ENCODE data around the gene PDLIM7.

The PDLIM7 gene

DNA sequence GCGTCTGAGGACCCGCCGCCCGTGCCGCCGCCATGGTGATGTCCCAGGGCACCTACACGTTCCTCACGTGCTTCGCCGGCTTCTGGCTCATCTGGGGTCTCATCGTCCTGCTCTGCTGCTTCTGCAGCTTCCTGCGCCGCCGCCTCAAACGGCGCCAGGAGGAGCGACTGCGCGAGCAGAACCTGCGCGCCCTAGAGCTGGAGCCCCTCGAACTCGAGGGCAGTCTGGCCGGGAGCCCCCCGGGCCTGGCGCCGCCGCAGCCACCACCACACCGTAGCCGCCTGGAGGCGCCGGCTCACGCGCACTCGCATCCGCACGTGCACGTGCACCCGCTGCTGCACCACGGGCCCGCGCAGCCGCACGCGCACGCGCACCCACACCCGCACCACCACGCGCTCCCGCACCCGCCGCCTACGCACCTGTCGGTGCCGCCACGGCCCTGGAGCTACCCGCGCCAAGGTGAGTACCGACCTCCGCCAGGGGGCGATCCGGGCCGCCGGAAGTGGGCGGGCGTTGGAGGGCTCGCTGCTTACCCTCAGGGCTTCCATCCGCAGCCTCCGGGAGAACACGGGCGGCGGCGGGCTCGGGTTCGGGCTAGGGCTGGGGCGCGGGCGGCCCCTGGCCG is 42.3 kb downstream of the PDLIM7 start:
- DNase-seq = peak; percentile 94

DNA sequence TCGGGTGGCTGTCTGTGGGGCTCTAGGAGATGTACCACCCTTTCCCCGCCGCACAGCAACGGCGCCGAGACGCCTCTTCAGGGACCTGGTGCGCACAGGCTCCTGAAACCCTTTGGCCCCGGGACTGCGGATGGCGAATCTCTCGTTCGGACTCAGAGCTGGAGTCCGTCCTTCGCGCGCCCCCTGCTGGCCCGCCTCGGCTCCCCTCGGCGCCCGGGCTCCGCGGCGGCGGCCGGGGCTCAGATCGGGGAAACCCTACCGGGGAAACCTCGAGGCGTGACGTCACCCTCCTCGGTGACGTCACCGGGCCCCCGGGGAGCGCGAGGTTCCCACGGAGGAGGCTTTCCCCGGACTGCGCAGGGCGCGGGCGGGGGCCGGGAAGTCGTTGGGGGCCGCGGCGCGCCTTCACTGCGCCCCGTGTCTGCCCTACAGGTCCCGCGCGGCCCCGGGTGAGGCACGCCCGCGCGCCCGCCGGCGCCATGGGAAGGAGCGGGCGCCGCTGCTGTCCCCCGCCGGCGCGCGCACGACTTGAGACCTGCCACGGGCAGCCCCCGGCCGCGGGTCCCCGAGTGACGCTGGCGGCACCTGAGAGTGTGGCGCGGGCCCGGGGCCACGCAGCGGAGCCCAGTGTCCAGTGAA is 42.9 kb downstream of the PDLIM7 start:
- DNase-seq = peak; percentile 94

DNA sequence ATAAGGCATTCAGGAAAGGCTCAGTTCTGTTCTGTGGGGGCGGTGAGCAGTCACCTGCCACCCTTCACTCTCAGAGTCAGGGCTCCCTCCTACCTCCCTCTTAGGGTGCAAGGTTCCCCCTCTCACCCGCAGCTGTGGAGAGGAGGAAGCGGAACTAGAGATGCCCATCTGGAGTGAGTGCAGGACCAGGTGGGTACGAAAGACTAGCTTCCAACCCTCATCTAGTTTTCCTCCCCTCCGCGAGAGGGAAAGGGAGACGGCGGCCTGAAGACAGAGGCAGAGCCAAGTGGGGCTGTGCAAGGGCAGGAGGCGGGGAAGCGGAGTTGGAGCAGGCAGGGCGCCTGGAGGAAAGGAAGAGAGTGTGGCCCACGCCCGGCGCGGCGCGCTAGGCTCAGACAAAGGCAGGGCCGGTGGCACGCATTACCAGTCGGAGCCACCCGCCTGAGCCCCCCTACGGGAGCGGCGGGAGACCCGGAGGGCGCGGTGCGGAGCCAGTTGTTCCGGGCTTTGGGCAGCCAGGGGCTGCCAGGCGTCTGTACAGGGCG is 43.5 kb downstream of the PDLIM7 start:
- peak; percentile 69 for DNase-seq

DNA sequence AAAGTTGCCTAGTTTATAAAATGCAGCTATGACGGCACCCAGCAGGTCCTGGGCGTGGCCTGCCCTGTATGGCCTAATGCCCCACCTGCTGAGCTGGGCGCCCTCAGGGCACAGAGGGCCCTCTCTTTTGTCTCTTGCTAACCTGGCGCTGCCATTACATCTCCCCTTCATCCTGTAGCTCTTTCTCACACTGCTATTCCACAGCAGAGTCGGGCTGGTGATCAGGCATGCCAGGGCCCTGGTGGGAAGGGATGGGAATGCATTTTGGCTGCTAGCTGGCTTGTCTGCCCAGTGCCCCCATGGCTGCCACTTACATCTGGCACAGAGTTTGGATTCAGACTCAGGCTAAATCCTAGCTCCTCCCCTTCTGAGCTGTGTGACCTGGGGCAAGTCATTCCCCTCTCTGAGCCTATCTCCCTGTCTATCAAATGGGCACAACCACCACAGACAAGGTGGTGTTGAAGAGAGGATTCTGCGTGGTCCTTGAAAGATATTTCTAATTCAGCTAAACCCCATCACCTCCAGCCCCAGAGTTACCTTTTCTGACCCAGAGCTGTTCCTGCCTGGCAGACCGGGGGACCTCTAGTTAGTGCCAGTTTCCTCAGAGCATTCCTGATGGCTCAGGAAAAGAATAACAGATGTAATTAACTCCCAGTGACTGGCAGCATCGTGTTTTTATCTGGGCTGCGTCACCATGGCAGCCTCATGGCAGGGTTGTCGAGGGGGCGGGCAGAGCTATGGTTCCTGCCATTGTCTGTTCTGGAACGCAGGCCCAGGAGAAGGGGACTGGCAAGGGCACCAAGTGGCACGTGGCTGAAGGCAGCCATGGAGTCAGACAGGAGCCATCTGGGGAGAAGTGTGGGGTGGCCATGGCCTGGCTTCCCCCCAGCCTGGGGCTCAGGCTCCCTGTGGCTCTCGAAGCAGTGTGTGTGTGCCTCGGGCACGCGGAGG is 44.4 kb downstream of the PDLIM7 start:
- no peak for DNase-seq

DNA sequence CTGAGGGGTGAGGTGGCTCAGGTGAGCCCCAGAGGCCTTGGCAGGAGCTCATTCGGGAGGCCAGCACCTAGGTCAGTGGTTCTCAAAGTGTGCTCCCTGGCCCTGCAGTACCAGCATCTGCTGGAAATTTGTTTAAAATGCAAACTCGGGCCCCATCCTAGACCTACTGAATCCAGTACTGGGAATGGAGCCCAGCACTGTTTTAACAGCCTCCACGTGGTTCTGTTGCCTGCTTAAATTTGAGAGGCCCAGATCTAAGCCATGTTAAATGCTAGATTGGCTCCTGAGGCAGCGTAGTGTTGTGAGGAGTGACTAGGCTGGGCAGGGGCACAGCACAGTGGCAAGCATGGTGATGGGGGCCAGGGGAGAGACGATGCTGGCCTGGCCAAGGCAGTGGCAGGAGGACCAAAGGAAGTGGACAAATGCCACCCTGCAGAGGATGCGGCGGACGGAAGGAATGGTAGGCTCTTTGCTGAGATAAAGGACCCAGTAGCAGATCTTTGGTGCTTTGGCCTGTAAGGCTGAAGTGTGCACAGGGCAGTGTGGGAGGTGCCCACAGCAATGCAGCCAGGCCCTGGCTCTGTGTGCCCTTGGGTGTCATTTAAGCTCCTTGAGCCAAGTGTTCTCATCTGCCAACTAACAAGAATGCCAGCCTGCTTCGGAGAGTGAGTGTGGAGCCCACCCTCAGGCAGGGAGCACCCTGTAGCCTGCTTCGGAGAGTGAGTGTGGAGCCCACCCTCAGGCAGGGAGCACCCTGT is 46.6 kb downstream of the PDLIM7 start:
- DNase-seq = no peak

DNA sequence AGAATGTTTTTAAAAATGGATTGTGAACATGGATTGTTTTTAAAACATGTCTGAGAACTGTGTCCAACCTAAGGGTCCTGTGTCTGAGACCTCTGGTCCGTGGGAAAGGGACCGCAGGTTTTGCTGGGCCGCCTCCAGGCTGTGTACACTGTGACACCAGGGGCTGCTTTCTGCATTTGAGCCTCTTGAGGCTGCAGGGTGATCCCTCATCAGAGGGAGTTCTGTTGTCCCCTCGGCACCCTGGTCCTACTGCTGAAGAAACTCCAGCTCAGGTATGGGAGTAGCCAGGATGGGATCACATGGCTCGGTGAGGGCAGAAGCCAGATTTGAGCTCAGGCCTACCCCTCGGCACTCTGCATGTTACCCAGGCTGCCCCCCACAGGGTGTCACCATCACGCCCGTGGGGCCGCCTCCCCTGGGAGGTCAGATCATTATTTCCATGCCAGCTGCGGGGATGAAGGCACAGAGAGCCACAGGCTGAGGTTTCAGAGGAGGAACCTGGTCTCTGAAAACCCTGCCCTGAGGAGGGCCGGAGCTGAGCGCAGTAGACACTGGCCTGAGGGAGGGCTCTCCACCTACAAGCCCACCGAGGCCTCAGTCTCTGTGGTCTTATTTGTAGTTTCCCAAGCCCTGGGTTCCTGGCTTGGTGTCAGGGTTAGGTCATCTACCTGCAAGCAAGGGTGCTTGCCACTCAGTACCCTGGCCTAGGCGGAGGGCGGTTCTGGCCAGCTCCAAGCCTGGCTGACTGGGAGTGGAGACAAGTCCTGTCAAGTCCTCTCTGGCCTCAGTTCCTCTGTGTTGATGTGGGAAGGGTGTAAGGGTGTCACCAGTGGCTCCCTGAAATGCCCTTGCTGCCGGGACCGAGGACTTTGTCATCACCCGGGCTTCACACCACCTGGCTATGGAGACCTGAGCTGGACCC is 48.0 kb downstream of the PDLIM7 start:
- no peak for DNase-seq

DNA sequence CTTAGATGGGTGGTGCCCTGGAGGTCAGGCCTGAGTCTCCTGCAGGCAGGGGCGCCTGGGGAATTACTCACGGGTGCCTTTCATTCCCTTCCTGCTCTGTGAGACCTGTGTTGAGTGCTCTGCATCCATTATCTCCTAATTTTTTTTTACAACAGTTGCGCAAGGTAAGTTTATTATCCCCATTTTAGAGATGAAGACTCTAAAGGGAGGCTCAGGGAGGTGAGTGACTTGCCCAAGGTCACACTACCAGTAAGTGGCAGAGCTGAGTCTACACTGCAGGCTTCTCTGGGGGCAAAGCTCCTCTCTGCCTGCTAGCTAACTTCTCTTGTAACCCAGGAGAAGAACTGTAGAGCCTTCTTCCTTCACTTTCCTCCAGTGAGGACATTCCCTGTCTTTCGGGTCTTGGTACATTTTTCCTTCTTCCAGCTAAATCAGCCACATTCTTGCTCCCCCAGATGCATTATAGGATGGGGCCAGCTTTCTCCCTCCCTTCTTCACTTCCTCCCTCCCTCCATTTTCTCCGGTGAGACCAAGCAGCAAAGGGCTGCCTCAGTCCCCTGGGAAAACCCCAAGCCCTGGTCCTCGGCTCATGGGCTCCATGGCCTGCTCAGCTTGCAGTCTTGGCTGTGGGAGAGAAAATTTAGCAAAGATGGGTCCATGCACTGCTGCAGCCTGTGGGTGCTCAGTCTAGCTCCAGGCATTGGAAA is 49.0 kb downstream of the PDLIM7 start:
- DNase-seq = peak; percentile 42

DNA sequence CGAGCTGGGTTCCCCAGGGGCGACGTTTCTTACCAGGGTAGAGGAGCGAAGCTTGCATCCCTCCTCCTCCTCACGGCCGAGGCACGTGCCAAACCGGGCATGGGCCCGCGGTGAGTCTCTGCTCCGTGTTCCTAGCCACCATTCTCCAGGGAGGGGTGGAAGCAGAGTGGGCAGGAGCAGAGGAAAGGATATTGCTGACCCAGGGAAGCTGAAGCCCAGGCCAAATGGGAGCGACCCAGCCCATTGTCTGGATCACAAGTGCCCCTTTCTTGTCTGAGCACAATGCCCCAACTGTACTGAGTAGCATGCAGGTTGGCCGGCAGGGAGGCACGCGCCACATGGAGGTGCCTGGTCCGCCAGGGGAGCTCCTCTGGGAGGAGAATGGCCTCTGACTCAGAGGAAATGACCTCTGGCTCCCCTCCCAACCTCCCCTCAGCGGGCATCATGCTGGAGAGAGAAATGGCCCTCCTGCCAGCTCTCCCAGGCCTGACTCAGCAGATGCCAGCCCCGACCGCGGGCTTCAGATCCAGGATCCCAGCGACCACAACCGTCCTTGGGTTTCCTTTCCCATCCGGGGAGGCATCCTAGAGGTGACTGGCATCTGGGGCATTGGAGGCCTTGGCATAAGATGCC is 49.7 kb downstream of the PDLIM7 start:
- DNase-seq = peak; percentile 76

DNA sequence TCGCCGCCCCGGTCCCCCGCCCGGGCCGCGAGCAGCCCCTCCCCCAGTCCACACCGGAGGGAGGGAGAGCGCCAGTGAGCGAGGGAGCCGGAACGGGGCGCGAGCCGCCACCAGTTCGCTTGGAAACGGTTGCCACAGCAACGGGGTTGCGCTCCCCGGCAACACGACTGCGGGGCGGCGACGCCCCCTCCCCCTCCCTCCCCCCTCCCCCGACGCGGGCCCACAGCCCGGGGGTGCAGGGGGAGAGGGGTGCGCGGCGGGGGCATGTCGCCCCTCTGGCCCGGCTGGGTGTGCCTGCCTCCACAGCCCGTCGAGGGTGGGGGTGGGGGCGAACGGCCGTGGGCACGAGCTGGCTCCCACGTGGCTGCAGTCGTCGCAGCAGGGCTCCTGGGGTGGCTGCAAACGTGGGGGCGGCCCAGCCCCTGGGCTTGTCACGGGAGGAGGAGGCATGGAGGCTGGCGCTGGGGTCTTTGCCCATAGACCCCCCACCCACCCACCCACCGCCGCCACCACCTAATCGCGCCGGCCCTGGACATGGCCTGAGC is 50.3 kb downstream of the PDLIM7 start:
- DNase-seq = peak; percentile 89

DNA sequence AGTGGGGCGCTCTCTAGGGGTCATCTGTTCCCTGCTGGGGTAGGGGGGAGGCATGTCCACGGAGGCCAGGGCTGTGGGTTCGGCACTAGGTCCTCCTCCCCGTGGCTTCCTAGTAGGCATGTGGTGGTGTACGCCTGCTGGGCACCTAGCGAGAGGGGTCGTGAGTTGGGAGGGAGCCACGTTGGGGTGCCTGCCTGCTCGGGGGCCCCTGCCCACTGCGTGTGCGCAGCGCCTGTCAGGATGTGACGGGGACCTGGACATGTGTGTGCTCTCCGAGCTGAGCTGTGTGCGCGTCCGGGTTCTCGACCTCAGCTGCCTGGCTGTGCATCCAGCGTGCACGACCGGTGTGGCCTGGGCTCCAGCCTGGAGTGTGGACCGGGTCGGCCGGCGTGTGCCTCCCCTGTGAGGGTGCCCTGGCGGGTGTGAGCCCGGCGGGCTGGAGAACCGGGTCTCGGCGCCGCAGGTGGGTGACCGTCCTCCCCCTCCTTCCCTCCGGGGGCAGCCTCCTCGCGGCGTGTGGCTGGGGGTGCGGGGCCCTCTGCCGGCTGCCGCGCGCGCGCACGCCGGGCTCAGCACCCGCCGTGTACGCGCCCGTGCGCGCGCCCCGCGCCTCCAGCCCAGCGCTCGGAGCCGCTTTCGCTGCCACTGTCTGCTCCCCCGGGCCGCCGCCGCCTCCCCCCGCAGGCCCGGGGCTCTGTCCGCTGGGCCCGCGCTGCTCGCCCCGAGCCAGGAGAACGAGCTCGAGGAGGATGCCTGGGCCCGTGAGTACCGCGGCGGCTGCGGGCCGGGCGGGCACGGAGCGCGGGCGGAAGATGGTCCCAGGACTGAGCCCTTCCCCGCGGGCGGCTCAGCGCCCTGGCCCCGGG is 51.0 kb downstream of the PDLIM7 start, which contains the start of gene PRR7:
TSS of gene PRR7 (plus strand) at position 615 of the 866 bp plus-strand sequence. CDS start 8,254 bp downstream, outside the sequence.
- peak; percentile 87 for DNase-seq

DNA sequence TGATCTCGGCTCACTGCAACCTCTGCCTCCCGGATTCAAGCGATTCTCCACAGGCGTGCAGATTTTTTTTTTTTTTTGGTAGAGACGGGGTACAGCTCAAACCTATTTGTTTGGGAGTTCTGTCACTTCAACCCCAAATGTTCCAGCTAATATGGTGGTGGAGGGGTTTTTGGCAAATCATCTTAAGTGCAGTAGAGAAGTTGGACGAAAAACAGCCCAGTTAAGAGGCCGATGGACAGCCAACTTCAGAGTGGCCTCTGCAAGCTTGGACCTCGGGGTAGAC is 51.5 kb downstream of the PDLIM7 start:
- DNase-seq = no peak

DNA sequence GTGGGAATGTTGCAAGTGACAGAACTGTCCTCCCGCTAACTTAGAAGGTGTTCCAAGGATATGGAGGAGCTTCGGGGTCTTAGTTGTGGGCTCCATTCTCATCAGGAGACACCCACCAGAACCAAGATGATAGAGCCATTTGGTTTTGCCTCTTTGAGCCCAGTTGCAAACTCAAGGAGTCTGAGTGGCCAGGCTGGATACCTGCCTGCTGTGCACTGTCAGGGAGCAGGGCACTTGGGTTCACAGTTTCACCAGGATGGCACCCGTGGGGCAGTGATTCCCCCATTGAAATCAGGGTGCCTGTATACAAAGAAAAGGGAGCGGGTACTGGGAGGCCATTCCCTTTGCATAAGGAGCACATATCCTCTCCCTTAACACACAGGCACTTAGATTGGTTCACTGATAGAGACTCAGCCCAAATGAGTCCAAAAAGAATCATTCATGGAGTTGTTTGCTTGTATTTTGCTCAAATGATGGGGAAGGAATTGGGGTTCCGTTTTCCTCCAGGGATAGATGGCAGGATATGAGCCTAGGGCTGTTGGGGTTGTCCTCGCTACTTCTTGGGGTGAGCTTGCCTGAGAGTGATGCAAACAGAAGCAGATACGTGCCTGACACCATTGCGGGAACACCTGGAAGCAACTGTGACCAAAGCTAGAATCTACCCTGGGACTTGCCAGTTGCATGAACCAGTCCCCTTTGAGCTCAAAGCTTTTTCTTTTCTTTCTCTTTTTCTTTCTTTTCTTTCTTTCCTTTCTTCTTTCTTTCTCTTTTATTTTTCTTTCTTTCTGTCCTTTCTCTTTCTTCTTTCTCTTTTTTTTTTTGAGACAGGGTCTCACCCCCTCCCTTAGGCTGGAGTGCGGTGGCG is 52.1 kb downstream of the PDLIM7 start:
- DNase-seq = peak; percentile 25

DNA sequence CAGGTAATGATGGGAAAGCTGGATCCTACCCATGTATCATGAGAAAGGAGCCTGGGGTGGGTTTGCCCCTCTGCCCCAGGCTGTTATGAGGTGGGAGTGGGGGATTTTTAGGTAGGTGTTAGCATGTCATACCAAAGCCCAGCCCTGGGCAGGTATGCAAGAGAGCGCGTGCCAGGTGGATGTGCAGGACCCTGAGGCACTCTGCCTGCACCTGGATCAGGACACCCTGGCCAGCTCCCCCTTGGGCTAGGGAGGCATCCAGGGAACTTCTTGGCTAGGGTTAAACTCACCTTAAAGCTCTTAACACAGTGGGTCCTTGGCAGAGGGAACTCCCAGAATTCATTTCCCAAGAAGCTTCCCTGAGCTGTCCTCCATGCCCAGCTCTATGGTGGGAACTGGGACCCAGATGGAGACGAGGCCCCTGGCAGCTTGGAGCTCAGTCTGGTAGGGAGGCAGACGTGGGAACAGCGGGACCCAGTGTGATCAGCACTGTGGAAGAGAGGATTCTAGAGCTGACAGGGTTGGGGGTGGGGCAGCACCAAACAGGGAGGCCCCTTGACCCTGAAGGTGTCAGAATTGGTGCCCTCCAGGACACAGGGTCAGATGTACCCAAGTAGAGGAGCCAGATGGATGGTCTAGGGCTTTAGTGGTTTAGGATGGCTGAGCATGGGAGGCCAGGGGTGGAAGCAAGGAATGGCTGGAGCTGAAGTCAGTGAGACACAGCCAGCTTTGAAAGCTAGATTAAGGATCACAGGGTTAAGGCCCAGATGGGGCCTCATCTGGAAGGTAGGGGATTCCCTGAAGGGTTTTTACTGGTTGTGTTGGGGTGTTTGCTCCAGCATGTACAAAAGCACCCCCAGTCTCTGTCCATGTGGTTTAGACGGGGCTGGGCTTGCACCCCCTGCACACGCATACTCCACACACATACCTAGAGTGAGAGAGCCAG is 53.0 kb downstream of the PDLIM7 start:
- no peak for DNase-seq

DNA sequence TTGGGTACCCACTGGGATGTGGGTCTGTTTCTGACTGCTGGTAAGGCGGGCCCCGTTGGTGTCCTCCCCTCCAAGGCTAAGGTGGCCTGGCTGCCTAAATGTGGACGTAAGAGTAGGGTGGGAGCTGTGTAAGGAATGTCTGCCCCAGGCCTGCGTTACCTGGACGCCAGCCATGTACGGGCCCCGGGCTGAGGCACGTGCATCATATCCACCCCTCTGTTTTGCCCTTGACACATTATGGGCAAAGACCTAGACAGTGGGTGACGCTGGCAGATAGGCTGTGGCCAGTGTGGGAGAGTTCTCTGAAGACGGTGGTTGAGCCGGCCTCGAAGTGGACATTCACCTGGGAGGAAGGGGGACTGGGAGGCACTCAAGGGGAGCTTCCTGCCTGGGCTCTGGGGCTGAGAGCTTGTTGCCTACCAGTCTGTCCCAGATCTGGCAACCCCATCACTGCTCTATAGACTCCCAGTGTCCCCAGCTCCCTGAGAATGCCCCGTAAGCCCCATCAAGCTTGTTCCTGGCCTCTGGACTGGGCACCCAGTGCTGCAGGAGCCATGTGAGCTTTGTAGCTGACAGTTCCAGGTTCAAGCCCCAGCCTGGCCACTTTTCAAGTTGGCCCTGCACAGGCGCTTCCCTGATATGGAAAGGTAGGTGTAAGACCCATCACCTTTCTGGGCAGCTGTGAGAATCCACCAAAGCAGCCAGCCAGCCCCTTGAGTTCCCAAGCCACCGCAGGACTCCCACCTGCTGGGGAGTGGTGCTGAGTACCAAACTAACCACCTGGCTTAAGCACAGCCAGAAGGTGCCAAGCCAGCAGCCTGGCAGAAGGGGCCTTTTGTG is 54.0 kb downstream of the PDLIM7 start:
- no peak for DNase-seq

DNA sequence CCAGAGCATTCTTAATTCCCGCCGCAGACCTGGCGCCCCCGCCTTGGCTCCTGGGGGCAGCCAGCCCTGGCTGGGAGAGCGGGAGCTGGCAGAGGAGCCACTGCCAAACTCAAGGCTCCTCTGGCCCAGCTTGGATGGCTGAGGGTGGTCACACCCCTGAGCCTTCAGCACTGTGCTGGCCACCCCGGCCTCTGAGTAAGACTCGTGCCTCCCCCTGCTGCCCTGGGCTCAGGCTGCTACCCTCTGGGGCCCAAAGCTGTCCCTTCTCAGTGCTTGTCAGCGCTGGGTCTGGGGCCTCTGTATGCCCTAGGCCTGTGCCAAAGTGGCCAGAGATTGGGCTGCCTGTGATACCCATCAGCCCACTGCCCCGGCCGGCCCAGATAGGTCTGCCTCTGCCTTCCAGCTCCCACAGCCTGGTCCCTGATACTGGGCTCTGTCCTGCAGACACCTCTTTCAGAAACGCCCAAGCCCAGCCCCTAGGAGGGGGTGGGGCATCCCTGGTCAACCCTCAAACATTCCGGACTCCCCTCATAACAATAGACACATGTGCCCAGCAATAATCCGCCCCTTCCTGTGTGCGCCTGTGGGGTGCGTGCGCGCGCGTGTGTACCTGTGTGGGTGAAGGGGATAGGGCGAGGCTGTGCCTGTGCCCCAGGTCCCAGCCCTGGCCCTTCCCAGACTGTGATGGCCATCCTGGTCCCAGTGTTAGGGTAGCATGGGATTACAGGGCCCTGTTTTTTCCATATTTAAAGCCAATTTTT is 55.2 kb downstream of the PDLIM7 start:
- DNase-seq = no peak

Data from RPMI8226 (cell line).